Coronary artery (tissue), 2 donors: ENCODE measurements around the gene CALN1.

Source experiments
- DNase-seq: peaks from one replicate; pipeline ENCODE4 v3.0.0-alpha.2; 2017; ENCODE audit warnings: low spot score
- H3K27ac ChIP-seq, 2 donors: fragments of 200-600 bp; sonication (generic); one replicate each; pipeline ENCODE4 v1.5.1; 2016 to 2019
- H3K4me3 ChIP-seq: fragments of 200-600 bp; sonication (generic); 2 replicates; pipeline ENCODE4 v1.5.1; 2016; ENCODE audit warnings: mild to moderate bottlenecking, moderate library complexity
- TF ChIP-seq, protein P1 (sequence below): fragments of 200-600 bp; sonication (generic); IDR thresholded peaks from one replicate; pipeline ENCODE4 v1.5.1; 2019; ENCODE audit warnings: antibody characterized with exemption

Gene CALN1

DNA sequence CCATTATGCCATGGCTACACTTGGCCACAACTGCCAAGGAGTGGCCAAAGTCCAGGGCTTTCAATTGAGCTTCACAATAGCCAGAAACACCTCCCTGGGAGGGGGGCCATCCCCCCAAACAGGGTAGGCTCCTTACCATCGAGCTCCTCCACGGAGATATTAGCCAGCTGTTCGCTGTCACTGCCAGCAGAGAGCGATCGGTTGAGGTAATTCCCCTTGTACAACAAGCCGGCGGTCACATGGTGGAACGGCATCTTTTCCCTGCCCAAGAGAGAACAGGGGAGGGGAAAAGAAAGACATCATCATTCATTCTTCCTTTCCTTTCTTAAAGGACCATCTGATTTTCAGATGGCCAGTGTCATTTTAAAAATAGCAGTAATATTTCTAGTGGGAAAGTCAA lies 133.6 kb downstream of the CALN1 start:
- DNase-seq, result no peak
- TF ChIP-seq, protein P1, sequence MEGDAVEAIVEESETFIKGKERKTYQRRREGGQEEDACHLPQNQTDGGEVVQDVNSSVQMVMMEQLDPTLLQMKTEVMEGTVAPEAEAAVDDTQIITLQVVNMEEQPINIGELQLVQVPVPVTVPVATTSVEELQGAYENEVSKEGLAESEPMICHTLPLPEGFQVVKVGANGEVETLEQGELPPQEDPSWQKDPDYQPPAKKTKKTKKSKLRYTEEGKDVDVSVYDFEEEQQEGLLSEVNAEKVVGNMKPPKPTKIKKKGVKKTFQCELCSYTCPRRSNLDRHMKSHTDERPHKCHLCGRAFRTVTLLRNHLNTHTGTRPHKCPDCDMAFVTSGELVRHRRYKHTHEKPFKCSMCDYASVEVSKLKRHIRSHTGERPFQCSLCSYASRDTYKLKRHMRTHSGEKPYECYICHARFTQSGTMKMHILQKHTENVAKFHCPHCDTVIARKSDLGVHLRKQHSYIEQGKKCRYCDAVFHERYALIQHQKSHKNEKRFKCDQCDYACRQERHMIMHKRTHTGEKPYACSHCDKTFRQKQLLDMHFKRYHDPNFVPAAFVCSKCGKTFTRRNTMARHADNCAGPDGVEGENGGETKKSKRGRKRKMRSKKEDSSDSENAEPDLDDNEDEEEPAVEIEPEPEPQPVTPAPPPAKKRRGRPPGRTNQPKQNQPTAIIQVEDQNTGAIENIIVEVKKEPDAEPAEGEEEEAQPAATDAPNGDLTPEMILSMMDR, result no peak
- no peak overlapping the region for H3K4me3 ChIP-seq
- no peak overlapping the region for H3K27ac ChIP-seq

- TF ChIP-seq, protein P1, result no peak
- Histone ChIP-seq H3K4me3 (no peak overlapping the region), H3K27ac (no peak overlapping the region)
- DNase-seq, result no peak
Measured at GRCh38 chr7:72275382-72276070, 136.6 kb downstream of the CALN1 start.

- no peak for DNase-seq
- TF ChIP-seq, protein P1, result no peak
- Histone ChIP-seq H3K4me3 (no peak overlapping the region), H3K27ac (no peak overlapping the region)
Measured at GRCh38 chr7:72272479-72272878, 139.7 kb downstream of the CALN1 start.

DNA sequence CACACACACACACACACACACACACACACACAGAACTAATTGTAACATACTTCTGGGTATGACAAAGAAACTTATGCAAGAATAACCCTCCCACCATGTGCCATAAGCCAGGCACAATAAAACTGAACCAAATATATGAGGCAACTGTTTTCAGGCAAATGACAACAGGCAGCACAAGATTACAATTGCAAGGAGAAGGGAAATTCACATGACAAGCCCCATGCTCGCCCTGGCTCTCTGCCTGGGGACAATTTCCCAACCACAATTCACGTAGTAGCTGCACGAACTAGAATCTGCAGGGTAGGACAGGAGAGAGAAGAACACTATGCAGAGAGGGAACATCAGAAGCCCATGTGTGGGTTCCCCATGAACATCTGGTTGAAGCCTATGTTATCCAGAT lies 143.3 kb downstream of the CALN1 start:
- TF ChIP-seq, protein P1, result no peak

DNA sequence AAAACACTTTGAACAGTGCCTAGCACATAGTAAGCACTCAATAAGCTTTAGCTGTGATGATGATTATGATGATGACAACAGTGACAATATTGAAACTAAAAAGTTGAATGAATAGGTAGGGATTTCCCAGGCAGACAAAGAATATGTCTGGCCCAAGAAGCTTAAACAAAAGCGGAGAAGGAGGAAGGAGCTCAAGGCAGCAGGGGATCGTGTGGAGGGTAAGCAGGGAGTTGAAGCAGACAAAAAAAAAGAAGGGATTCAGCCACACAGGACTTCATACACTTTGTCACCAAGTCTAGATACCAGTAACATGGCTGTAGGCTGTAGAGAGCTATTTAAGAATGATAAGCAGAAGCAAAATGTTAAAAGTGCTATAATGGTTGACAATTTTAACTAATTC lies 144.0 kb downstream of the CALN1 start:
- no peak overlapping the region for H3K27ac ChIP-seq
- no peak for DNase-seq
- TF ChIP-seq, protein P1, result no peak
- no peak overlapping the region for H3K4me3 ChIP-seq

More for the DNA sequence above, 143.3 kb downstream of the CALN1 start:
- no peak overlapping the region for H3K4me3 ChIP-seq
- DNase-seq, result no peak
- no peak overlapping the region for H3K27ac ChIP-seq

- Histone ChIP-seq H3K27ac (no peak overlapping the region), H3K4me3 (no peak overlapping the region)
- TF ChIP-seq, protein P1, result no peak
- no peak for DNase-seq
Measured at GRCh38 chr7:72267291-72267800, 144.8 kb downstream of the CALN1 start.

DNA sequence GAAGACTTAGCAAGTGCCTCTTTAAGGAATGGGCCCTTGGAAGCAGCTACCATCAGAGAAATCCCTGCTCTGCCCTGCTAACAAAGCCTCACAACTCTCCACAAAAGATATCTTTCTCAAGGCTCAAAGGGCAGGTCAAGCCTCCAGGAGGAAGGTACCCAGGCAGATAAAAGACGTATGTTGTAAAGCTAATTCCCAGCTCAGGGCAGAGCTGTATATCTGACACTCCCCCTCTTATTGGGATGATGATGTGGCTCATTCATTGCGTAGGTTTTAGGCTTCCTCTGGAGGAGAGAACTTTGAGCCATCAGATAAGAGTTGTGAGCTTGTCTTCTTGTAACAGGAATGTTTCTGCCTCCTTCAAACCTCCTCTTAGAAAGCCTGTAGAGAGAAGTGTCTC lies 145.4 kb downstream of the CALN1 start:
- TF ChIP-seq, protein P1, result no peak
- H3K27ac ChIP-seq, result no peak overlapping the region
- no peak for DNase-seq

More for the DNA sequence above, 145.4 kb downstream of the CALN1 start:
- no peak overlapping the region for H3K4me3 ChIP-seq
